ENCODE measurements around the gene WNT3. TPM values are rescaled to one million over a fixed set of nuclear protein-coding genes. Genes with fewer than 3 reads are reported as not detected.

The WNT3 gene
- total RNA-seq, 1 experiment from 2014 or later, result 6.1 TPM

DNA sequence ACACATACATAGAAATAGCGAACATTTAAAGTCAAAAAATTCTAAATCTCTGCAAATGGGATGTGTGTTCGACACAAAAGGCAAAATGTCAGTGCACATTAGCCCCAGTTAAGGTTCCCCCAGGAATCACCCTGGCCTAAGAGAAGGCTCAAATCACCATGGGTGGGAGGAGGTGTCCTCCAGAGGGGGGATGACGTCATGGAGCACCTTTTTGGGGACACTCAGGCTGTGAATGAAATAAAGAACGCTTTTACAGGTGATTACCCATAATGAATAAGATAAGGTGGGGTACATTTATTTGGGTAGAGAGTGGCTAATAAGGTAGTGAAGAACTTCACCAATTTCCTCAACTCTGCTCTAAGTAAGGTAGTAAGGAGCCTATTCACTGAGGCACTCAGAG is 26.4 kb downstream of the WNT3 start:
- BruUV-seq (replicated peaks), result no TSS peak
- peaks cover 12% of the 10 kb centered on the region for H3K4me1 Mint-ChIP-seq (ENCODE audit: low read depth, unreplicated experiment)
- no peak overlapping the region for H3K27ac Mint-ChIP-seq (ENCODE audit: unreplicated experiment)
- peaks cover 94% of the 10 kb centered on the region for H3K27me3 Mint-ChIP-seq (ENCODE audit: unreplicated experiment)
- H3K9me3 Mint-ChIP-seq (ENCODE audit: low read depth, unreplicated experiment), result no peaks in the 10 kb centered on the region
- TF ChIP-seq, protein P1, sequence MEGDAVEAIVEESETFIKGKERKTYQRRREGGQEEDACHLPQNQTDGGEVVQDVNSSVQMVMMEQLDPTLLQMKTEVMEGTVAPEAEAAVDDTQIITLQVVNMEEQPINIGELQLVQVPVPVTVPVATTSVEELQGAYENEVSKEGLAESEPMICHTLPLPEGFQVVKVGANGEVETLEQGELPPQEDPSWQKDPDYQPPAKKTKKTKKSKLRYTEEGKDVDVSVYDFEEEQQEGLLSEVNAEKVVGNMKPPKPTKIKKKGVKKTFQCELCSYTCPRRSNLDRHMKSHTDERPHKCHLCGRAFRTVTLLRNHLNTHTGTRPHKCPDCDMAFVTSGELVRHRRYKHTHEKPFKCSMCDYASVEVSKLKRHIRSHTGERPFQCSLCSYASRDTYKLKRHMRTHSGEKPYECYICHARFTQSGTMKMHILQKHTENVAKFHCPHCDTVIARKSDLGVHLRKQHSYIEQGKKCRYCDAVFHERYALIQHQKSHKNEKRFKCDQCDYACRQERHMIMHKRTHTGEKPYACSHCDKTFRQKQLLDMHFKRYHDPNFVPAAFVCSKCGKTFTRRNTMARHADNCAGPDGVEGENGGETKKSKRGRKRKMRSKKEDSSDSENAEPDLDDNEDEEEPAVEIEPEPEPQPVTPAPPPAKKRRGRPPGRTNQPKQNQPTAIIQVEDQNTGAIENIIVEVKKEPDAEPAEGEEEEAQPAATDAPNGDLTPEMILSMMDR (IDR thresholded peaks at IDR 0.05; ENCODE audit: unreplicated experiment), result no peak
- CTCF ChIA-PET, result no interaction called here
- DNase-seq, result no peak
- H3K36me3 Mint-ChIP-seq (ENCODE audit: insufficient read depth, unreplicated experiment), result no peaks in the 10 kb centered on the region
- intact Hi-C loops (cut with micrococcal nuclease; ENCODE audit: unreplicated experiment), result no loop called here
- no peak overlapping the region for H3K4me3 Mint-ChIP-seq (ENCODE audit: low read depth, unreplicated experiment)

DNA sequence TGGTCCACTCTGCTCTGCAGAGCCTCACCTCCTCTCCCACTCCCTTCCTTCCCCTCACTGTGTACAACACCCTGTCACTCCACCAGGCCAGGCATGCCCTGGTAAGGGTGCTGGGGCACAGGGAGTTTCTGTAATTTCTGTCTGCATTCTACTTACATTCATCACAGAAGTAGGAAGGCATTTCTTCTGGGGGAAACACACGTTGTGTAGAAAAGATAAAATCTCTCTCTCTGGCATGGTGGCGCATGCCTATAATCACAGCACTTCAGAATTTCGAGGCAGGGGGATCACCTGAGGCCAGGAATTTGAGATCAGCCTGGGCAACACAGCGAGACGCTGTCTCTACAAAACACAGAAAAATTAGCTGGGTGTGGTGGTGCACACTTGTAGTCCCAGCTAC is 27.0 kb downstream of the WNT3 start:
- no peak for DNase-seq
- CTCF ChIA-PET, result no interaction called here
- H3K36me3 Mint-ChIP-seq (ENCODE audit: insufficient read depth, unreplicated experiment), result no peaks in the 10 kb centered on the region
- intact Hi-C loops (cut with micrococcal nuclease; ENCODE audit: unreplicated experiment), result no loop called here
- peaks cover 88% of the 10 kb centered on the region for H3K27me3 Mint-ChIP-seq (ENCODE audit: unreplicated experiment)
- H3K9me3 Mint-ChIP-seq (ENCODE audit: low read depth, unreplicated experiment), result no peaks in the 10 kb centered on the region
- BruUV-seq (replicated peaks), result no TSS peak
- H3K4me1 Mint-ChIP-seq (ENCODE audit: low read depth, unreplicated experiment), result peaks cover 12% of the 10 kb centered on the region
- TF ChIP-seq, protein P1 (IDR thresholded peaks at IDR 0.05; ENCODE audit: unreplicated experiment), result no peak
- H3K27ac Mint-ChIP-seq (ENCODE audit: unreplicated experiment), result no peak overlapping the region
- H3K4me3 Mint-ChIP-seq (ENCODE audit: low read depth, unreplicated experiment), result no peak overlapping the region

DNA sequence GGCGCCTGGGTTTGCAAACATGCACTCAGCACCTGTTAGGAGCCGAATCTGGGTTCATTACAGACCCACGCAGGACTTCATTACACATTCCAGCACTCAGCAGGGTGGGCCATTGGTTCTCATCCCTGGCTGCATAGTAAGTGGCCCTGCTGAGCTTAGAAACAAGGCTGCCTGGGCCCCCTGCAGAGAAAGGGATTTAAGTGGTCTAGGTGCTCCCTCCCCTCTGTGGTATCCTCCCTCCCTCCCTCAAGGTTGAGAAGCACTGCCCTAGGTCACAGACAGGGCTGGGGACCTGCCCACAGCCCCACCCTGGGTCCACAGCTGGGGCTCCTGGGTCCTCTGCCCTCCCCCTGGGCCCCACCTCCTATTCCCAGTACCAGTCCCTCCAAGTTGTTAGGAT is 28.3 kb downstream of the WNT3 start:
- Mint-ChIP-seq H3K4me3 (ENCODE audit: low read depth, unreplicated experiment) (no peak overlapping the region), H3K27me3 (ENCODE audit: unreplicated experiment) (peaks cover 85% of the 10 kb centered on the region), H3K4me1 (ENCODE audit: low read depth, unreplicated experiment) (peaks cover 2% of the 10 kb centered on the region), H3K36me3 (ENCODE audit: insufficient read depth, unreplicated experiment) (no peaks in the 10 kb centered on the region), H3K9me3 (ENCODE audit: low read depth, unreplicated experiment) (no peaks in the 10 kb centered on the region), H3K27ac (ENCODE audit: unreplicated experiment) (no peak overlapping the region)
- CTCF ChIA-PET, result no interaction called here
- no peak for DNase-seq
- intact Hi-C loops (cut with micrococcal nuclease; ENCODE audit: unreplicated experiment), result no loop called here
- TF ChIP-seq, protein P1 (IDR thresholded peaks at IDR 0.05; ENCODE audit: unreplicated experiment), result no peak
- BruUV-seq (replicated peaks), result no TSS peak

GRCh38 chr17:46789610-46790009 is 28.9 kb downstream of the WNT3 start:
- no peaks in the 10 kb centered on the region for H3K36me3 Mint-ChIP-seq (ENCODE audit: insufficient read depth, unreplicated experiment)
- H3K9me3 Mint-ChIP-seq (ENCODE audit: low read depth, unreplicated experiment), result no peaks in the 10 kb centered on the region
- TF ChIP-seq, protein P1 (IDR thresholded peaks at IDR 0.05; ENCODE audit: unreplicated experiment), result no peak
- intact Hi-C loops (cut with micrococcal nuclease; ENCODE audit: unreplicated experiment), result no loop called here
- H3K4me3 Mint-ChIP-seq (ENCODE audit: low read depth, unreplicated experiment), result no peak overlapping the region
- no peaks in the 10 kb centered on the region for H3K4me1 Mint-ChIP-seq (ENCODE audit: low read depth, unreplicated experiment)
- no peak overlapping the region for H3K27ac Mint-ChIP-seq (ENCODE audit: unreplicated experiment)
- CTCF ChIA-PET, result no interaction called here
- H3K27me3 Mint-ChIP-seq (ENCODE audit: unreplicated experiment), result peaks cover 85% of the 10 kb centered on the region
- BruUV-seq (replicated peaks), result no TSS peak
- no peak for DNase-seq

GRCh38 chr17:46788796-46789195 is 29.7 kb downstream of the WNT3 start:
- BruUV-seq (replicated peaks), result no TSS peak
- CTCF ChIA-PET, result no interaction called here
- no peak for DNase-seq
- intact Hi-C loops (cut with micrococcal nuclease; ENCODE audit: unreplicated experiment), result no loop called here
- Mint-ChIP-seq H3K4me3 (ENCODE audit: low read depth, unreplicated experiment) (no peak overlapping the region), H3K27me3 (ENCODE audit: unreplicated experiment) (peaks cover 81% of the 10 kb centered on the region), H3K4me1 (ENCODE audit: low read depth, unreplicated experiment) (no peaks in the 10 kb centered on the region), H3K9me3 (ENCODE audit: low read depth, unreplicated experiment) (no peaks in the 10 kb centered on the region), H3K36me3 (ENCODE audit: insufficient read depth, unreplicated experiment) (no peaks in the 10 kb centered on the region), H3K27ac (ENCODE audit: unreplicated experiment) (no peak overlapping the region)
- TF ChIP-seq, protein P1 (IDR thresholded peaks at IDR 0.05; ENCODE audit: unreplicated experiment), result no peak
